ENCODE data around the gene UNC5A.

UNC5A gene

GRCh38 chr5:176822041-176822792 lies 11.9 kb downstream of the UNC5A start:
- no peak for DNase-seq

- no peak for DNase-seq
Observed at GRCh38 chr5:176822793-176823481, 12.6 kb downstream of the UNC5A start.

GRCh38 chr5:176823869-176824412 lies 13.6 kb downstream of the UNC5A start:
- no peak for DNase-seq

GRCh38 chr5:176824604-176825003 lies 14.2 kb downstream of the UNC5A start:
- DNase-seq, result no peak

DNA sequence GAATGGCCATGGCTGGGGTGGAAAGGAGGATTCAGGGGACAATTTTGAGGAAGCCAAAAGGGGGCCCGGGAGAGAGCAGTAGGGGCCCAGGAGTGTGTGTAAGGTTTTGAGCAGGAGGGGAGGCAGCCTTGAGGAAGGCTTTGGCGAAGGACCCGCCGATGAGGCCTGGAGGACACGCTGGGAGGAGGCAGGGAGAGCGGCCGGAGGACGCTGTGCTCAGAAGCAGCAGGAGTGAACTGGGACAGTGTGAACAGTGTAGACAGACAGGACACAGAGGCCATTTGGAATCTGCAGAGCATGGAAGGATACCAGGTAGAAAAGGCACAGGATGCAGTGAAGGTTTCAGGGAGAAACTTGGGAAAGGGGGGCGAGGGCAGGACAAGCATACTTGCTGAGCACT lies 14.9 kb downstream of the UNC5A start:
- DNase-seq, result no peak

- DNase-seq, result no peak
Observed at GRCh38 chr5:176825957-176826356, 15.6 kb downstream of the UNC5A start.

DNA sequence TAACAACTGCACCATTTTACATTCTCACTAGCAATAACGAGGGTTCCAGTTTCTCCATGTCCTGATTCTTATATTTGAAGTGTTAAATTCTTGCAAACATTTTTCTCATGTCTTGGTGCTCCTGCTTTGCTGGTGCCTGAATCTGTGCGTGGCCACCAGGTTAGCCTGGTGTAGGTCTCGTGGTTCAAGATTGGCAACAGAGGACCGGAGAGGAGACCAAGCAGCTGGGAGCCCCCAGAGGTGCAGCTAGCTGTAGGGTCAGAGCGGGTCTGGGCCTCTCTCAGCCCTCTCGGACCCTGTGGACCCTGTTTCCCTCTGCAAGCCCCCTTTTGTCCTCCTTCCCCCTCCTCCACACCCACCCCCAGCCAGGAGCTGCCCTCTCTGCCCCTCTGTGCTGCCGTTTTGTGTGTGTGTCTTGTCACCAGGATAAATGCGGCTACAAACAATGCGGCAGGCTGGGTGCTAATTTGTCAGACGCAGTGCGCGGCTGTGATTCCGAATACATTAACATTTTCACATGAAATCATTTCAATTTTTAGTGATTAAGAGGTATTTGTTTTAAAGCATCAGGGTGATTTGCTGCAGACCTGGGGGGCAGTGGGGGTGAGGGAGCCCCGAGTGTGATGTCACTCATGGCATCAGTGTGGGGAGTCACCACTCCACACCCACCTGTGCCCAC lies 17.5 kb downstream of the UNC5A start:
- DNase-seq, result no peak

DNA sequence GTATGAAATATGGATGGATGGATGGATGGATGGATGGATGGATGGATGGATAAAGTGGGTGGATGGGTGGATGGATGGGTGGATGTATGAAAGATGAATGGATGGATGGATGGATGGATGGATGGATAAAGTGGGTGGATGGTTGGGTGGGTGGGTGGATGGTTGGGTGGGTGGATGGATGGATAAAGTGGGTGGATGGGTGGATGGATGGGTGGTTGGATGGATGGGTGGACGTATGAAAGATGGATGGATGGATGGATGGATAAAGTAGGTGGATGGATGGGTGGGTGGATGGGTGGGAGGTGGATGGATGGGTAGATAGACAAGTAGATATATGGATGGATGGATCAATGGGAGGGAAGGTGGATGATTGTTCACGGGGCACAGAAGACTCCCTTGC lies 19.0 kb downstream of the UNC5A start:
- no peak for DNase-seq

DNA sequence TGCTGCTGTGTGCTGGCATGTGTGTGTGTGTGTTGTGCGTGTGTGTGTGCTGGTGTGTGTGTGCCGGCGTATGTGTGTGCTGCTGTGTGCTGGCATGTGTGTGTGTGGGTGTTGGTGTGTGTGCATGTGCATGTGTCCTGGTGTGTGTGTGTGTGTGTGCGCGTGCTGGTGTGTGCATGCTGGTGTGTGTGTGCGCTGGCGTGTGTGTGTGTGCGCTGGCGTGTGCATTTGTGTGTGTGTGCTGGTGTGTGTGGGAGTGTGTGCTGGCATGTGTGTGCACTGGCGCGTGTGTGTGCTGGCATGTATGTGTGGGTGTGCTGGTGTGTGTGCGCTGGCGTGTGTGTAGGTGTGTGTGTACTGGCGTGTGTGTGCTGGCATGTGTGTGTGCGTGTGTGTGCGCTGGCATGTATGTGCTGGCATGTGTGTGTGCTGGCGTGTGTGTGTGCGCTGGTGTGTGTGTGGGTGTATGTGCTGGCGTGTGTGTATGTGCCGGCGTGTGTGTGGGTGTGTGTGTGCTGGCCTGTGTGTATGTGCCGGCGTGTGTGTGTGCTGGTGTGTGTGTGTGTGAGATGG lies 20.1 kb downstream of the UNC5A start:
- no peak for DNase-seq

DNA sequence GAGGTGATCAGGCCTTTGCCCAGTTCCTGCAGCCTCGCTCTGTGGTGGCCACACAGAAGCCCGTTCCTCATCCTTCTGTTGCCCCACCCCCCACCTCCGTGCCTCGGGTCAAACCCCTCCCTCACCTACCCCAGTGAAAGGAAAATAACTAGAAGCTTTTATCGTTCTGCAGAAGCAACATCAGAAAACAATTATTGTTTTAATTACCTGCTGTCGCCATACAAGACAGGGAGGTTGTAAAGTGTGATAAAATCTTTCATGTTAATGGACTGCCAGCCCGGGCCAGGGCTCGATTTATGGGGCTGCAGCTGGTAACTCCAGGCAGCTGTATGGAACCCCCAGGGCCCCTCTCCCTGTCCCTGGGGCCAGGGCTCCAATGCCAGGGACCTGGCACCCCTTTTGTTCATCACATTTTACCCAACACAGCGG lies 20.6 kb downstream of the UNC5A start:
- no peak for DNase-seq

DNA sequence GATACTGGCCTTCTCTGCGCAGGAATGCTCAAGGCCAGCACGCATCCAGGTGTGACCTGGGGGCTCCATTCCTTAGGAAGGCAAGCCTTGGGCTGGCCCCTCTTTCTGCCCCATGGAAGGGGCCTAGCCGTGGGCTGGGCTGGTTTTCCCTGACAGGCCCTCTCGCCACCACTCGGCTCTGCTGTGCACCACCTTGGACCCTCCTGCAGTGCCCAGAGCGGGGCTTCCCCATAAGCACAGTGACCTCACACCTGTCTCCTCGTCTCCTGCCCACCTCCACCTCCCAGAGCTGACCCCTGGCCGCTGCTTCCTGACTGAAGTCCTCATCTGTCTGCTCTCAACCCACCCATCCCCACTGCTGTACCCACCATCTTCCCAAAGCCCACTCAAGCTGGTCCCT lies 21.1 kb downstream of the UNC5A start:
- no peak for DNase-seq

GRCh38 chr5:176832162-176832561 lies 21.8 kb downstream of the UNC5A start:
- DNase-seq, result no peak

DNA sequence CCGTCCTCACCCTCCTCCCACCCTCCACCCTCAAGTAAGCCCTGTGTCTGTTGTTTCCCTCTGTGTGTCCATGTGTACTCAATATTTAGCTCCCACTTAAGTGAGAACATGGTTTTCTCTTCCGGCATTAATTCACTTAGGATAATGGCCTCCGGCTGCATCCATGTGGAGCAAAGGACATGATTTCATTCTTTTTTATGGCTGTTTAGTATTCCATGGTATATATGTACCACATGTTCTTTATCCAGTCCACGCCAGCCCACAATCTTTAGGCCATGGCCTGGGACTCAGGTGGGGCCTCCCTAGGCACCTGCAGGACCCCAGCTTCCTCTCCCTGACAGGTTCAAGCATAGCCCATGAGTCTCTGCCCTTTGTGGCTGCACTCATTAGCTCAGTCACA lies 22.9 kb downstream of the UNC5A start:
- no peak for DNase-seq

DNA sequence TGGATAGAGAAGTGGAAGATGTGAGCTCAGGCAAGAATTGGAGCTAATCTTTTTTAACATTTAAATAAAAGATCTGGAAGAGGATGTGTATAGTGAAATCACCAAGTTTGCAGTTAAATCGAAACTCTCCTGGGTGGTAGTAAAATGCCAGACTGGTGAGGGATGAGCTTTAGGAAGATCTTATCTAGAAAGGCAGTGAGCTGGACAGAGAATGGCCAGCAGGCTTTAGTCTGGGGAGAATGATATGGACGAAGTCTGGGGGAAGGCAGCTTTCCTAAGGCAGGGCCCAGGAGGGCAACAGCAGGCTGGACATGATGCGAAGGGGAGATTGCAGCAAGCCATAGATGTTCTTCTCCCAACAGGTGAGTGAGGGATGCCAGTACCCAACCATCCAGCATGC lies 25.6 kb downstream of the UNC5A start:
- DNase-seq, result no peak

DNA sequence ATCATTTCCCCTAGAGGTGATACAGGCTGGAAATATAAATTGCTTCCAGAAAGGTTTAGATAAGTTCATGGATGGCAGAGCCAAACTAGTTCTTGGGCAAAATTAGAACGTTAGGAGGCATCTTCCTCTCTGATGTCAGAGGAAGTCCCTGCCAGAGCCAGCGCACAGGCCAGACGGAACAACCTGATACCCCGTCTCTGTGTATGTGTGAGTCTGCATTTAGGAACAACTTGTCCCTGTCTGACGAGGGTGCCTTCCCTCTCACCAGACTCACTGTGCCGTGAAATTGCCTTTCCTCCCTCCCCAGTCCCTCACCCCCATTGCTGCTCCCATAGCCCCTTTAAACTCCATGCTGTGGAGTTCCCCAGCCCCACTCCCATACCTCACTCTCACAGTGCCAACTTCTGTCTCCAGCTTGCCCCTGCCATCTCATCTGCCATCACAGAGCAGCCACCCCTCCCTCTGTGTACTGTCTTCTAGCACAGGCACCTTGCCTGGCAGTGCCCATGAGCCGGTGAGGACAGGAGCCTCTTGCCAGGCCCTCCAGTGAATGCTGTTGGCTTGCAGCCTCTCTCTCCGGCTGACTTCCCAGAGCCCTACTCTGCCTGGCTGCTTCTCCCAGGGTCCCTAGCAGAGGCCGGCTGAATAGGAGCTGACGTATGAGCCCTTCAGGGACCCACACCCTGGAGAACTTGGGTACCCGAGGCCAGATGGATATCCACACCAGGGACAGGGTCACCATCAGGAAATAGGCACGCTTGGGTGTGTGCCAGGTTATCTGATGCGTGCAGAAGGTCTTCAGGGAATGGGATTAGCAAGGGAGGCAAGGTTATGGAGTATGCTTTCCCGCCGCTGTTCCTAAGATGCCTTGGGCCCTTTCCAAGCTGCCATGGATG lies 26.7 kb downstream of the UNC5A start:
- DNase-seq, result no peak

DNA sequence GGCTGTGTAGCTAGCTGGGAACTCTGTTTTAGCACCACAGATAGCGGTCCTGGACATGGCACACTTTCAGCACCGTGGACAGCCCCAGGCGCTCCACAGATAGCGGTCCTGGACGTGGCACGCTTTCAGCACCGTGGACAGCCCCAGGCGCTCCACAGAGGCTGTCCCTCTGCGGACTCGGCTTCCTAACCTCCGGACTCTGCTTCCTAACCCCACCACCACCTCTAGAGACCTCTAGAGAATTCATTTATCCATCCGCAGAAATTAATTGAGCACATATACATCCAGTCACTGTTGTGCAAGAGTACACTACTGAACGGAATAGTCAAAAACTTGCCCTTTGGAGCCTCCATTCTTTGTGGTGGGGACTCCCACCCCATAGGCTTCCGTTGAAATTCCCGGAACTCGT lies 27.4 kb downstream of the UNC5A start:
- peak; percentile 33 to 76 (median 55) for DNase-seq

GRCh38 chr5:176843673-176844072 lies 33.3 kb downstream of the UNC5A start:
- no peak for DNase-seq

DNA sequence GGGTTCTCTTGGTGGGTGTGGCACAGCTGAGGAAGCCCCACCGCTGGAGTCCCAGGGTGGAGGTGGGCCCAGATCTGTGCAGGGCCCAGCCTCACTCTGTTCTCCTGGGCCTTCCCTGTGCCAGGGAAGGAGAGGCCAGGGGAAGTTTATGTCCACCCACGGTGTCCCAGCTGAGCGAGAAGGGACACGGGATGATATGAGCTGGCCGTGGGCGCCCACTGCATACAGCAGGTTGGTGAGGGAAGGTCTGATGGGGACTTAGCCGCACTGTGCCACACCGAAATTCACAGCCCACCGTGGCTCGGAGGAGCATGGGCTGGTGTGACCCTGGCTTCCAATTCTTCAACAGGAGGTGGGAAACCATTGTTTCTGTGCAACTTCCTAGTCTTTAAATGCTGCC lies 33.9 kb downstream of the UNC5A start:
- DNase-seq, result no peak

DNA sequence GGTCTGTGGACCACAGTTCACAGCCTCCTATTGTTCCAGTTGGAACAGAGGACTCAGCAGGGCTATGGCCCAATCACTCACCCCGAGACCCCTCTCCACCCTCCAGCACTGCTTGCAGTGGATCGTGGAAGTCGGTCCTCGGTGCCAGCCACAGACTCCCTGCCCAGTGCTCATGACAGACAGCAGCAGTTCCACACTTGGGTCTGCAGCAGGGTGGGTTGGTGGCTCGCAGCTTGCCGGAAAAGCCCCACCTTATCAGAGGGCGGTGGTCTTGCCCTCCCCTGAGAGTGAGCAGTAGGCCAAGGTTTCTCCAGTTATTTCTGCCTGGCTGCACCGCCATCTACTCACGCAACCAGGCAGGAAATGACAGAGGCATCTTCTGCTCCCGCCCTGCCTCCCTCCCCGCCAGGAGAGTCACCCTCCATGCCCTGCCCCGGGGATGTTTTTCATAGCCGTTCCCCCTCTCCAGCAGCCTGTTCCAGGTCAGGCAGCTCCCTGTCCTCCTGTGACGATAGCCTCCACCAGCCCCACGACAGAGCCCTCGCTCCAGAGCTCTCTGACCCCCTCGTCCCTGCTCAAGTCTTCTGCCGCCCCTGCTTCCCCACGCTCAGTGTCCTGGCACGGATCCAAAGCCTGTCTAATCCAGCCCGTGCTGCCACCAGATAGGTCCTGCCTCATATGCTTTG lies 34.5 kb downstream of the UNC5A start:
- no peak for DNase-seq

GRCh38 chr5:176845392-176845713 lies 35.0 kb downstream of the UNC5A start:
- no peak for DNase-seq

- DNase-seq, result no peak
Observed at GRCh38 chr5:176846335-176847140, 36.2 kb downstream of the UNC5A start.
